ENCODE data around the gene TCEAL7. TPM values are rescaled to one million over a fixed set of nuclear protein-coding genes. Genes with fewer than 3 reads are reported as not detected.

Gene TCEAL7
- 8.2 and 10.5 TPM in 2 replicates for total RNA-seq
- 4.2 and 4.6 TPM in 2 replicates for polyA plus RNA-seq
- polyA plus RNA-seq (2011; cell fraction: cytosol; rRNA removed), result 5.6 and 6.2 TPM in 2 replicates
- polyA plus RNA-seq (2011; cell fraction: nucleus; rRNA removed), result 2.6 TPM in 2 replicates
- 4.4 and 8.0 TPM in 2 replicates for polyA plus RNA-seq (2012)
- 1.3 and 3.2 TPM in 2 replicates for polyA minus RNA-seq
- polyA minus RNA-seq (2011; cell fraction: cytosol; rRNA and poly(A)+ RNA removed), result not detected
- polyA minus RNA-seq (2011; cell fraction: nucleus; rRNA and poly(A)+ RNA removed), result 0.63 TPM in 1 of 2 replicates, not detected in the other
- percentile 42 among the genes with signal in this experiment for Bru-seq, nascent RNA
- BruChase-seq, experiment 1, labeled RNA remaining after a 6-hour chase, result percentile 59 among the genes with signal in this experiment
- BruChase-seq, experiment 2, labeled RNA remaining after a 2-hour chase, result percentile 50 among the genes with signal in this experiment
- long read RNA-seq, transcript TCEAL7-201 (3 exons, 1,177 nt), result major isoform, 21 of 25 reads
- long read RNA-seq, partial matches to known transcripts, result 2 of 25 reads
- long read RNA-seq, other reads (novel, unspliced or antisense), result 2 of 25 reads

GRCh38 chrX:103329991-103330390, at the start of gene TCEAL7:
Gene TCEAL7, plus strand, starts transcription at chrX:103330239. Its CDS starts 1,165 bp downstream, at chrX:103331404.
- DNase-seq (ENCODE audit: low read depth, low spot score), result no peak
- peak; percentile 18 for FAIRE-seq

More at GRCh38 chrX:103329991-103330390, at the start of gene TCEAL7:
- dilution Hi-C loops (cut with MboI; ENCODE audit: extremely low pct_ligation_motif_present, low sequenced_read_pairs), result no loop called here
- H3K4me2 ChIP-seq (ENCODE audit: insufficient read depth, low read length), result peak within 1 kb of the TSS; percentile 76
- peaks cover 11% of the 10 kb centered on the region for H3K4me1 ChIP-seq (ENCODE audit: control insufficient read depth, extremely low read depth, insufficient read depth, low read length)
- H3K79me2 ChIP-seq (ENCODE audit: control insufficient read depth, insufficient read depth, low read length), result no peaks in the 10 kb centered on the region
- ChIA-PET CTCF (no interaction called here), POLR2A (no interaction called here)
- no peaks in the 10 kb centered on the region for H3K9me3 ChIP-seq (replicated peaks; ENCODE audit: control insufficient read depth, insufficient read depth, low read length)
- H4K20me1 ChIP-seq (replicated peaks; ENCODE audit: control insufficient read depth, extremely low read depth, insufficient read depth, low read length), result no peaks in the 10 kb centered on the region
- H3K27ac ChIP-seq (ENCODE audit: insufficient read depth, low read depth, low read length), result no peak within 1 kb of the TSS
- intact Hi-C loops (cut with micrococcal nuclease), result no loop called here
- TF ChIP-seq POLR2AphosphoS5 (IDR thresholded peaks at IDR 0.05; ENCODE audit: insufficient read depth, low read depth, low read length) (no peak), EZH2 (IDR thresholded peaks at IDR 0.05; ENCODE audit: borderline replicate concordance, low read depth, low read length, severe bottlenecking) (no peak), POLR2A (IDR thresholded peaks at IDR 0.05; ENCODE audit: low read depth, low read length) (no peak), FOS (IDR thresholded peaks at IDR 0.05; ENCODE audit: borderline replicate concordance, insufficient read depth, low read length) (no peak), JUN (IDR thresholded peaks at IDR 0.05; ENCODE audit: borderline replicate concordance, insufficient read depth, insufficient read length, low read depth) (no peak), MAX (IDR thresholded peaks at IDR 0.05; ENCODE audit: insufficient read depth, insufficient read length) (no peak), MYC (IDR thresholded peaks at IDR 0.05; ENCODE audit: low read depth, low read length) (no peak), CTCF (IDR thresholded peaks at IDR 0.05; ENCODE audit: extremely low read depth in 1 of 2, insufficient read depth in 1 of 2, low read depth in 1 of 2, low read length in 2 of 2) (no peak), GATA2 (IDR thresholded peaks at IDR 0.05; ENCODE audit: insufficient read depth, insufficient read length, low read depth, low read length) (no peak)
- peak within 1 kb of the TSS; percentile 21 for H3K9ac ChIP-seq (replicated peaks; ENCODE audit: extremely low read depth, insufficient read depth, low read length)
- H3K36me3 ChIP-seq (ENCODE audit: control insufficient read depth in 2 of 2, extremely low read depth in 1 of 2, insufficient read depth in 2 of 2, low read length in 2 of 2), result no peaks in the 10 kb centered on the region
- H3K9me1 ChIP-seq (replicated peaks; ENCODE audit: control insufficient read depth, extremely low read depth, insufficient read depth, low read length), result no peaks in the 10 kb centered on the region
- peak within 1 kb of the TSS in 2 of 3 experiments; percentile 18 to 46 for H3K4me3 ChIP-seq (replicated peaks in 1 of 3; ENCODE audit: insufficient read depth in 1 of 3, low read depth in 1 of 3, low read length in 3 of 3)
- no peaks in the 10 kb centered on the region for H3K27me3 ChIP-seq (ENCODE audit: control insufficient read depth in 2 of 2, insufficient read depth in 2 of 2, low read length in 2 of 2)
- peak within 1 kb of the TSS; percentile 95 for H2AFZ ChIP-seq (ENCODE audit: low read depth, low read length)
- no TSS peak for BruUV-seq (replicated peaks)
